ENCODE data around the gene FBLL1.

DNA sequence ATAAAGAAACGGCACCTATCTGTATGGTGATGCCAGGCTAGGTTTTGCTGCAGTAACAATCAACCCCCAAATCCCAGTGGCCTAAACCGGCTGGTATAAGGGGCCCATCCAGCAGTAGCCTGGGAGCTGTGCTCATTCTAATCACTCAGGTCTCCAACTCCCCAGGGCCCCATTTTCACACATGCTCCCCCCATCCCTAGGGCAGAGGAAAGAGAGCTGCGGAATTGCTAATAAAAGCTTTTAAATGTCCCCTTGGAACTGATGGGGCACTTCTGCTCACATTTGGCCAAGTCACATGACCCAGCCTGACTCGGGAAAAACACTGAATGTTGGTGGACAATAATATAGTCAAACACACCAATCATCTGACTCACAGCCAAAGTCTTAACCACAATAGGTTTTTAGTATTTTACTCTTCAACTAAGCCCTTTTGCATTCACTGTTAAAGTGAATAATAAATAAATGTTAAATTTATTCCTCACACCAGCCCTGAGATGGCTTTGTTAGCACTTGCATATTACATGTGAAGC lies 1.6 kb downstream of the FBLL1 start:
- TF ChIP-seq, protein P1, sequence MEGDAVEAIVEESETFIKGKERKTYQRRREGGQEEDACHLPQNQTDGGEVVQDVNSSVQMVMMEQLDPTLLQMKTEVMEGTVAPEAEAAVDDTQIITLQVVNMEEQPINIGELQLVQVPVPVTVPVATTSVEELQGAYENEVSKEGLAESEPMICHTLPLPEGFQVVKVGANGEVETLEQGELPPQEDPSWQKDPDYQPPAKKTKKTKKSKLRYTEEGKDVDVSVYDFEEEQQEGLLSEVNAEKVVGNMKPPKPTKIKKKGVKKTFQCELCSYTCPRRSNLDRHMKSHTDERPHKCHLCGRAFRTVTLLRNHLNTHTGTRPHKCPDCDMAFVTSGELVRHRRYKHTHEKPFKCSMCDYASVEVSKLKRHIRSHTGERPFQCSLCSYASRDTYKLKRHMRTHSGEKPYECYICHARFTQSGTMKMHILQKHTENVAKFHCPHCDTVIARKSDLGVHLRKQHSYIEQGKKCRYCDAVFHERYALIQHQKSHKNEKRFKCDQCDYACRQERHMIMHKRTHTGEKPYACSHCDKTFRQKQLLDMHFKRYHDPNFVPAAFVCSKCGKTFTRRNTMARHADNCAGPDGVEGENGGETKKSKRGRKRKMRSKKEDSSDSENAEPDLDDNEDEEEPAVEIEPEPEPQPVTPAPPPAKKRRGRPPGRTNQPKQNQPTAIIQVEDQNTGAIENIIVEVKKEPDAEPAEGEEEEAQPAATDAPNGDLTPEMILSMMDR (IDR thresholded peaks at IDR 0.05; ENCODE audit: low read depth, low read length): no peak
- TF ChIP-seq, protein P2, sequence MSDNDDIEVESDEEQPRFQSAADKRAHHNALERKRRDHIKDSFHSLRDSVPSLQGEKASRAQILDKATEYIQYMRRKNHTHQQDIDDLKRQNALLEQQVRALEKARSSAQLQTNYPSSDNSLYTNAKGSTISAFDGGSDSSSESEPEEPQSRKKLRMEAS (IDR thresholded peaks at IDR 0.05; ENCODE audit: low read depth, low read length): no peak
- TF ChIP-seq POLR2A (IDR thresholded peaks at IDR 0.05; ENCODE audit: extremely low read depth, insufficient read length): no peak
- TF ChIP-seq MYC (IDR thresholded peaks at IDR 0.05; ENCODE audit: low read depth, low read length): no peak

All from NB4 (cell line).